ENCODE measurements around the gene GLG1.

The GLG1 gene

GRCh38 chr16:74503412-74503811 lies 103.5 kb downstream of the GLG1 start:
- TF ChIP-seq CTCF (IDR thresholded peaks at IDR 0.05; ENCODE audit: control insufficient read depth, extremely low read depth, insufficient read depth): no peak
- H3K4me3 ChIP-seq (ENCODE audit: low read depth, low read length): no peak overlapping the region
- DNase-seq (ENCODE audit: low read depth): no peak

GRCh38 chr16:74501484-74502478 lies 105.1 kb downstream of the GLG1 start:
- no peak for DNase-seq (ENCODE audit: low read depth)
- no peak for TF ChIP-seq CTCF (IDR thresholded peaks at IDR 0.05; ENCODE audit: control insufficient read depth, extremely low read depth, insufficient read depth)
- no peak overlapping the region for H3K4me3 ChIP-seq (ENCODE audit: low read depth, low read length)

- H3K4me3 ChIP-seq (ENCODE audit: low read depth, low read length): no peak overlapping the region
- DNase-seq (ENCODE audit: low read depth): no peak
- TF ChIP-seq CTCF (IDR thresholded peaks at IDR 0.05; ENCODE audit: control insufficient read depth, extremely low read depth, insufficient read depth): no peak
Measured at GRCh38 chr16:74500907-74501306, 106.0 kb downstream of the GLG1 start.

GRCh38 chr16:74499114-74499513 lies 107.8 kb downstream of the GLG1 start:
- H3K4me3 ChIP-seq (ENCODE audit: low read depth, low read length): no peak overlapping the region
- DNase-seq (ENCODE audit: low read depth): no peak
- no peak for TF ChIP-seq CTCF (IDR thresholded peaks at IDR 0.05; ENCODE audit: control insufficient read depth, extremely low read depth, insufficient read depth)

- H3K4me3 ChIP-seq (ENCODE audit: low read depth, low read length): no peak overlapping the region
- no peak for DNase-seq (ENCODE audit: low read depth)
- TF ChIP-seq CTCF (IDR thresholded peaks at IDR 0.05; ENCODE audit: control insufficient read depth, extremely low read depth, insufficient read depth): no peak
Measured at GRCh38 chr16:74497761-74498160, 109.2 kb downstream of the GLG1 start.

GRCh38 chr16:74496054-74496453 lies 110.9 kb downstream of the GLG1 start:
- no peak for TF ChIP-seq CTCF (IDR thresholded peaks at IDR 0.05; ENCODE audit: control insufficient read depth, extremely low read depth, insufficient read depth)
- no peak for DNase-seq (ENCODE audit: low read depth)
- no peak overlapping the region for H3K4me3 ChIP-seq (ENCODE audit: low read depth, low read length)

Data from LNCaP clone FGC (cell line).